ENCODE results near the gene INHBB. TPM values are rescaled to one million over a fixed set of nuclear protein-coding genes. Genes with fewer than 3 reads are reported as not detected.

Gene INHBB
- polyA plus RNA-seq, 2 of the 4 experiments (the other 2 are of a cell fraction) = 7.2 to 25.3 TPM

- ChIA-PET CTCF (interaction anchor here (1.0 kb wide), 2 partner anchors 10 to 24 kb away, joined by 3 to 4 read pairs; no protein-coding TSS in a partner anchor), POLR2A (no interaction called here)
- H3K4me3 ChIP-seq = no peak overlapping the region
- FAIRE-seq (no peak), ATAC-seq (no peak), DNase-seq (ENCODE audit: low read depth in 1 of 2, low spot score in 1 of 2) (no peak)
- TF ChIP-seq RARB (CRISPR knock-in tag; IDR thresholded peaks at IDR 0.05) (no peak), CHD4 (IDR thresholded peaks at IDR 0.05; ENCODE audit: borderline replicate concordance) (no peak), HES2 (IDR thresholded peaks at IDR 0.05) (no peak), ATOH8 (CRISPR knock-in tag; IDR thresholded peaks at IDR 0.05; ENCODE audit: low read depth) (no peak), HEYL (CRISPR knock-in tag; IDR thresholded peaks at IDR 0.05) (no peak), ZFP36 (IDR thresholded peaks at IDR 0.05; ENCODE audit: borderline replicate concordance, partially characterized antibody) (no peak), ZNF302 (CRISPR knock-in tag; IDR thresholded peaks at IDR 0.05) (no peak), EP300 (IDR thresholded peaks at IDR 0.05) (no peak), ELK1 (IDR thresholded peaks at IDR 0.05; ENCODE audit: low read depth, low read length) (no peak), BCL3 (IDR thresholded peaks at IDR 0.05) (no peak), ESRRA (IDR thresholded peaks at IDR 0.05; ENCODE audit: borderline replicate concordance, low read length) (no peak), NFE2L2 (conservative IDR thresholded peaks at IDR 0.05; ENCODE audit: low read length) (no peak), MAFK (IDR thresholded peaks at IDR 0.05; ENCODE audit: partially characterized antibody) (no peak)
- H3K4me2 ChIP-seq = peak overlapping the region; percentile 32; the same call in 1 of the 3 replicates
- WGBS (ENCODE audit: missing lambda C conversion rate) = 84% methylated on average over 7 of the region's 8 CpGs
- H3K27ac ChIP-seq = no peak overlapping the region
- 0 out of 3 replicates have a peak, but pooled peaks cover 6% of the 10 kb centered on the region for H3K4me1 ChIP-seq
- H3K9me3 ChIP-seq = no peaks in the 10 kb centered on the region
These were observed 21.3 kb downstream of the INHBB start for GRCh38 chr2:120367221-120367620.

- ChIA-PET CTCF (interaction anchor here (0.7 to 1.0 kb wide), 2 partner anchors 24 to 52 kb away, joined by 3 to 4 read pairs; no protein-coding TSS in a partner anchor), POLR2A (no interaction called here)
- ATAC-seq (no peak), DNase-seq (ENCODE audit: low read depth in 1 of 2, low spot score in 1 of 2) (no peak), FAIRE-seq (no peak)
- H3K4me2 ChIP-seq = peak overlapping the region; percentile 32; the same call in 1 of the 3 replicates
- TF ChIP-seq ESRRA (IDR thresholded peaks at IDR 0.05; ENCODE audit: borderline replicate concordance, low read length) (no peak), CTCF (IDR thresholded peaks at IDR 0.05) (no peak), TP53 (CRISPR knock-in tag; IDR thresholded peaks at IDR 0.05) (no peak), ATOH8 (CRISPR knock-in tag; IDR thresholded peaks at IDR 0.05; ENCODE audit: low read depth) (no peak), E2F6 (IDR thresholded peaks at IDR 0.05; ENCODE audit: borderline replicate concordance, low read depth) (no peak)
- H3K4me3 ChIP-seq = no peak overlapping the region
- 52% methylated on average over 3 of the region's 5 CpGs for WGBS (ENCODE audit: missing lambda C conversion rate)
- no peaks in the 10 kb centered on the region for H3K9me3 ChIP-seq
- no peak overlapping the region for H3K27ac ChIP-seq
- H3K4me1 ChIP-seq = 0 out of 3 replicates have a peak, but pooled peaks cover 6% of the 10 kb centered on the region
These were observed 21.7 kb downstream of the INHBB start for GRCh38 chr2:120367649-120368048.
